ENCODE results near the gene IL15. TPM values are rescaled to one million over a fixed set of nuclear protein-coding genes. Genes with fewer than 3 reads are reported as not detected.
A peak's percentile ranks its signal among the peaks of the same experiment; 100 is the strongest.
"Not testable (repeated sequence)": the region's sequence is repeated elsewhere in the genome, so short reads cannot be mapped to it uniquely, and the experiment has no call there.

Gene IL15
- total RNA-seq, 1 donor from 2014 or later: 9.1 TPM

DNA sequence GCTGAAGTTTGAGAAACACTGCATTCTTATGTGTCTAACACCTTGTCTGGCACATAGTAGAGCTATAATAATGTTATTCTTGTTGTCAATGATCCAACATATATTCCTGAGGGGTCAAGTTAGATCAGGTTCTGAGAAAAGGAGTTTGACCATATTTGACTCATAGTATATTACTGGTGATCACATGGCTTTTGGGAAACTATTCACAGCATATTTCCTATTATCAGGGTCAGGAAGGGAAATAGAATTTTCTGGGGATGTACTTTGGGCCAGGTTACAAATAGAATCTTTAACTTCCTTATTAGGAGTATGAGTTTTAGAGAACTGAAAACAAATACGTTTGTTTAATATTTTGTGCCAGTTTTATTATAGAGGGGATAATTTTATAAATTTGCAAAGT, 11.6 kb downstream of the IL15 start:
- DNase-seq: no peak

DNA sequence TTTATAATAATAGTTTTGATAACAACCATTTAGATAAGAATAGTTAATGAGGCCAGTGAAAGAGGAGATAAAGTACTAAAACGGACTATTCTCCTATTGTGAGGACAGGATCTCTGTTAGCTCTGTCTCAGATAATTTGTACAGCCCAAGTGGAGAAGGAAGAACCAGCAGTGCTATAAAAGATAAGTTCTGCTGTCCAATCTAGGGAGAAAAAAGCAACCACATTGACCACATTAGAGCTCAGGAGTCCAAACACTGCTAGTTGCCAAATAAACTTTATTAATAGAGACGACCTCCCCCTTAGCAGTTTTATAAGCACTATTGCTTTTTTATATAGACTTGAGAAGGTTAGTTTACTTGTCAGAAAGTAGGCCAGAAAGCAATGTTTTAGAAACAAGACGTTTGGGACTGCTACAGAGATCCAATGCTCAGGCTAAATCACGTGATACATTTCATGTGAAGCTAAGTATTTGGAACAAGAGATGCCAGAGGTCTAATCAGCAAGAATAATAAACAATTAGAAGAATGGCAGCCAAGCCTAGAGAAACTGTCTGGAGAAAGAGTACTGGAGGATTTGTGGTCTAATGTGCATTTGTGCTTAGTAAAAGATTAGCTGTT, 15.9 kb downstream of the IL15 start:
- peak; percentile 33 for DNase-seq

- peak; percentile 37 for DNase-seq
Measured at GRCh38 chr4:141654098-141654497, 17.7 kb downstream of the IL15 start.

GRCh38 chr4:141656031-141656430, 19.6 kb downstream of the IL15 start:
- DNase-seq: no peak

DNA sequence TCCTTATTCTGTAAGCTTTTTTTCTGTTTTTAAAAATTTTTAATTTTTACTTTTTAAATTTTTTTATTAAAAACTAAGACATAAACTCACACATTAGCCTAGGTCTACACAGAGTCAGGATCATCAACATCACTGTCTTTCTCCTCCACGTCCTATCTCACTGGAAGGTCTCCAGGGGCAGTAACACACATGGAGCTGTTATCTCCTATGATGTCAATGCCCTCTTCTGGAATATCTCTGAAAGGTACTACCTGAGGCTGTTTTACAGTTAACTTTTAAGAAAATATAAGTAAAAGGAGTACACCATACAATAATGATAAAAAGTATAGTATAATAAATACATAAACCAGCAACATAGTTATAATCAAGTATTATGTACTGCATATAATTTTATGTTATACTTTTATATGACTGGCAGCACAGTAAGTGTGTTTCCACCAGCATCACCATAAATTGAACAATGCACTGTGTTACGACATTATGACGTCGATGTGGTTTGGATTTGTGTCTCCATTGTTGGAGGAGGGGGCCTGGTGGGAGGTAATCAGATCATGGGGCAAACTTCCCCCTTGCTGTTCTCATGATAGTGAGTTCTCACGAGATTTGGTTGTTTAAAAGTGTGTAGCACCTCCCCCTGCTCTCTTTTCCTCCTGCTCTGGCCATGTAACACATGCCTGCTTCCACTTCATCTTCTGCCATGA, 21.3 kb downstream of the IL15 start:
- DNase-seq: no peak

DNA sequence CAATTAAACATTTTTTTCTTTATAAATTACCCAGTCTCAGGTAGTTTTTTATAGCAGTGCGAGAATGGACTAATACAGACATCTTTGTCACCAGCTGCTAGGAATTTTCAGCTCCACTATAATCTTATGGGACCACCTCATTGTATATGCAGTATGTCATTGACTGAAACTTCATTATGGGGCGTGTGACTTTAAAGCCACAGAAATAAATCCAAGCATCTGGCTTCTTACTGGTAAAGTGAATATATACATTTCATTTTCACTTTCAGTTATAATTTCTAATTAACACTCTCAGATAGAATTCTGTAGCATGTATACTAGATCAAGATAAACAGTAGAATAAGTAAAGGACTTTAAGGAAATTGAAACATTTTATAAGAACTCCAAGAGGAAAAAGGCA, 21.9 kb downstream of the IL15 start:
- no peak for DNase-seq

- no peak for DNase-seq
Measured at GRCh38 chr4:141659539-141659938, 23.2 kb downstream of the IL15 start.

GRCh38 chr4:141660880-141661279, 24.5 kb downstream of the IL15 start:
- DNase-seq: no peak

GRCh38 chr4:141668200-141668910, 32.0 kb downstream of the IL15 start:
- DNase-seq: no peak

- DNase-seq: no peak
Measured at GRCh38 chr4:141669501-141669900, 33.1 kb downstream of the IL15 start.

DNA sequence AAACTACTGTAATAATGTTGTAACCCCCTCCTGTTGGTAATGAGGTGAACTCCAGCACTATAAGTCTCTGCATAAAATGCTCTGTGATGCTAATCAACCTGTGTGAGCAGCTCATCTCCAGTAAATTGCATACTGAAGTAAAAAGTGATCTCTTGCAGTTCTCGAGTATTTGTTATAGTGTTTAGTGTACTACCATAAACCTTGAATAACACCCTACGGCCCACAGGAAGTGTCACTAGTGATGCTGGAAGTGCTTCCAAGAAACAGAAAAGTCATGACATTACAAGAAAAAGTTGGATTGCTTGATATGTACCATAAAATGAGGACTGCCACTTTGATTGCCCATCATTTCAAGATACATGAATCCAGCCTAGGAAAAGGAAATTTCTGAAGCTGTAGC, 39.0 kb downstream of the IL15 start:
- DNase-seq: no peak

GRCh38 chr4:141676087-141676670, 39.8 kb downstream of the IL15 start:
- no peak for DNase-seq

GRCh38 chr4:141680060-141680459, 43.7 kb downstream of the IL15 start:
- DNase-seq: no peak

GRCh38 chr4:141684785-141685184, 48.4 kb downstream of the IL15 start:
- no peak for DNase-seq

DNA sequence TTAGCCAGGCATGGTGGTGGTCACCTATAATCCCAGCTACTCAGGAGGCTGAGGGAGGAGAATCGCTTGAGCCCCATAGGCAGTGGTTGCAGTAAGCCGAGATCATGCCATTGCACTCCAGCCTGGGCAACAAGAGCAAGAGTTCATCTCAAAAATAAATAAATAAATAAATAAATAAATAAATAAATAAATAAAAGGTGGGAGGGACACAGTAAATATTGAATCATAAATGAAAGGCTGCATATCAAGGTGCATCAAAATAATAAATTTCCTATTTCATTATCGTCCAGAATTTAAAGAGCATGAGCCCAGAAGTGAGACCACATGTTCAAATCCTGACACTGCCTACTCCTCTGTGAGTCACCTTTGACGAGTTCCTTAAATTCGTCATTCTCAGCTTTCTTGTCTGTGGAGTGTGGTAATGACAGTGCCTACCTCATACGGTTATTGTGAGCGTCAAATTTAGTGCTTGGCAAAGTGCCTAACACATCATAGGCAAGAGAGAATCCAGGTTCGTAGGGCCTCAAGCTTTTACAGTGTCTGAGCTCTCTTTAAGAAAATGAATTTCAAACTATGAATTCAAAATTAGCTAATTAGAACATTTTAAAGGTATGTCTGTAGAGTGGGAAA, 49.9 kb downstream of the IL15 start:
- DNase-seq: no peak

DNA sequence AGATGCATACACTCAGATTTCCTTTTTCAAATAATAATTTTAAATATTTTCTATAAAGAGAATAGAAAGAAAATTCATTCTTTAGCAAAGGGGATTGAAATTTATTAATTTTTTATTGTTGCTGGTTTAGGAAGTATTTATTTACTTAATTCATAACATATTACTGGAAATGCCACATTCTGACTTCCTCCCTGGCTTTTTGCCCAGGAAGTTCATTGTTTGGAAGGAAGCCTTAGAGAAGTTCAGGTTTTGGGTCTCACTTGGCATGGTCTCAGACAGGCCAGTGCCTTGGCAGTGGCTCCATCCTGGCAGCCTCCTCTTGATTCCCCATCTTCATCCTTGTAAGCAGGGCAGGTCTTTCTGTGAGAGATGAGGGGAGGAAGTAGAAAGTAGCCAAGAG, 50.5 kb downstream of the IL15 start:
- no peak for DNase-seq

DNA sequence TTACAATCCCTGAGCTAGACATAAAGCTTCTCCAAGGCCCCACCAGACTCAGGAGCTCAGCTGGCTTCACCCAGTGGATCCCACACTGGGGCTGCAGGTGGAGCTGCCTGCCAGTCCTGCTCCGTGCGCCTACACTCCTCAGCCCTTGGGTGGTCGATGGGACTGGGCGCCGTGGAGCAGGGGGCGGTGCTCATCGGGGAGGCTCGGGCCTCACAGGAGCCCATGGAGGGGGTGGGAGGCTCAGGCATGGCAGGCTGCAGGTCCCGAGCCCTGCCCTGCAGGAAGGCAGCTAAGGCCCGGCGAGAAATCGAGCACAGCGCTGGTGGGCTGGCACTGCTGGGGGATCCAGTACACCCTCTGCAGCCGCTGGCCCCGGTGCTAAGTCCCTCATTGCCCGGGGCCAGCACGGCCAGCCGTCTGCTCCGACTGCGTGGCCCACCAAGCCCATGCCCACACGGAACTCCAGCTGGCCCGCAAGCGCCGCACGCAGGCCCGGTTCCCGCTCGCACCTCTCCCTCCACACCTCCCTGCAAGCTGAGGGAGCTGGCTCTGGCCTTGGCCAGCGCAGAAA, 53.4 kb downstream of the IL15 start:
- DNase-seq: not testable (repeated sequence)

DNA sequence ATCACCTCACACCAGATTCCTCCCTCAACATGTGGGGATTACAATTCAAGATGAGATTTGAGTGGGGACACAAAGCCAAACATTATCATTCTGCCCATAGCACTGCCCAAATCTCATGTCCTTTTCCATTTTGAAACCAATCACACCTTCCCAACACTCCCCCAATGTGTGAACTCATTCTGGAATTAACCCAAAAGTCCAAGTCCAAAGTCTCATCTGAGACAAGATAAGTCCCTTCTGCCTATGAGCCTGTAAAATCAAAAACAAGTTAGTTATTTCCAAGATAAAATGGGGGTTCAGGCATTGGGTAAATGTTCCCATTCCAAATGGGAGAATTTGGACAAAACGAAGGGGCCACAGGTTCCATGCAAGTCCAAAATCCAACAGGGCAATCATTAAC, 54.9 kb downstream of the IL15 start:
- not testable (repeated sequence) for DNase-seq

DNA sequence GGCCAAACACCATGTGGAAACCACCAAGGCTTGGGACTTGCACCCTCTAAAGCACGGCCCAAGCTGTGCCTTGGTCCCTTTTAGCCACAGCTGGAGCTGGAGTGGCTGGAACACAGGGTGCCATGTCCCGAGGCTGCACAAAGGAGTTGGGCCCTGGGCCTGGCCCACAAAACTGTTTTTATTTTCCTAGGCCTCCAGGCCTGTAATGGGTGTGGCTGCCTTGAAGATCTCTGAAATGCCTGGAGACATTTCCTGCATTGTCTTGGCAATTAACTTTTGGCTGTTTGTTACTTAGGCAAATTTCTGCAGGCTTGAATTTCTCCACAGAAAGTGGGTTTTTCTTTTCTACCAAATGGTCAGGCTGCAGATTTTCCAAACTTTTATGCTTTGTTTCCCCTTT, 55.7 kb downstream of the IL15 start:
- no peak for DNase-seq

DNA sequence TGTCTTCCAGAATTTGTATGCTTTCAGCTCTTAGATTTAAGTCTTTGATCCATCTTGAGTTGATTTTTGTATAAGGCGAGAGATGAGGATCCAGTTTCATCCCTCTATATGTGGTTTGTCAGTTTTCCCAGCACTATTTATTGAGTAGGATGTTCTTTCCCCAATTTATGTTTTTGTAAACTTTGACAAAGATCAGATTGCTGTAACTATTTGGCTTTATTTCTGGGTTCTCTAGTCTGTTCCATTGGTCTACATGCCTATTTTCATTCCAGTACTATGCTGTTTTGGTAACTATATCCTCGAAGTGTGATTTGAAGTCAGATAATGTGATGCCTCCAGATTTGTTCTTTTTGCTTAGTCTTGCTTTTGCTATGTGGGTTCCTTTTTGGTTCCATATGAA, 60.7 kb downstream of the IL15 start:
- no peak for DNase-seq

- peak; percentile 84 for DNase-seq
Measured at GRCh38 chr4:141702472-141703182, 66.2 kb downstream of the IL15 start.

GRCh38 chr4:141703497-141703896, 67.1 kb downstream of the IL15 start:
- DNase-seq: no peak

Measured in tongue (tissue), 2 donors.